HepG2 (cell line): Measurements from ENCODE around the gene ITGB5. TPM values are rescaled to one million over a fixed set of nuclear protein-coding genes. Genes with fewer than 3 reads are reported as not detected.

ENCODE experiments used
- ARNT2 ChIP-seq: sonication (generic); formaldehyde crosslinking; IDR thresholded peaks from 2 replicates; pipeline ENCODE4 v1.8.0; 2022; ENCODE audit warnings: mild to moderate bottlenecking, low read depth, missing genetic modification reagents, moderate library complexity
- FOXA1 ChIP-seq, 2 experiments: fragments of 450-650 bp in 1 of 2; sonication (generic) in 1 of 2; formaldehyde crosslinking in 1 of 2; IDR thresholded peaks; 2 replicates each; pipeline versions ENCODE4 v1.4.0 to v1.6.1; 2016 to 2020; ENCODE audit warnings: missing genetic modification reagents in 1 of 2
- HMG20B ChIP-seq: conservative IDR thresholded peaks from 2 replicates; pipeline ENCODE4 v1.6.1; 2016; ENCODE audit warnings: missing genetic modification reagents, missing compliant biosample characterization
- HOXA3 ChIP-seq: sonication (generic); formaldehyde crosslinking; IDR thresholded peaks from 2 replicates; pipeline ENCODE4 v1.5.0; 2020; ENCODE audit warnings: missing genetic modification reagents
- MED1 ChIP-seq: sonication (generic); formaldehyde crosslinking; IDR thresholded peaks from 2 replicates; pipeline ENCODE4 v1.4.0; 2020; ENCODE audit warnings: missing genetic modification reagents
- MXI1 ChIP-seq: IDR thresholded peaks from 3 replicates; pipeline ENCODE4 v1.6.1; 2012; ENCODE audit warnings: low read depth, low read length, inconsistent platforms, borderline replicate concordance
- MYNN ChIP-seq: sonication (generic); formaldehyde crosslinking; IDR thresholded peaks from 2 replicates; pipeline ENCODE4 v1.4.0; 2020; ENCODE audit warnings: mild to moderate bottlenecking, low read depth, missing genetic modification reagents
- PCBP1 ChIP-seq: fragments of 200-400 bp; formaldehyde crosslinking; IDR thresholded peaks from 2 replicates; pipeline ENCODE4 v1.6.1; 2017; ENCODE audit warnings: mild to moderate bottlenecking, low read depth, low read length, borderline replicate concordance
- SAP130 ChIP-seq: IDR thresholded peaks from 2 replicates; pipeline ENCODE4 v1.6.1; 2016; ENCODE audit warnings: low read depth
- SP4 ChIP-seq: sonication (generic); formaldehyde crosslinking; IDR thresholded peaks from 2 replicates; pipeline ENCODE4 v1.8.1; 2023; ENCODE audit warnings: mild to moderate bottlenecking, missing genetic modification reagents
- TARDBP ChIP-seq: sonication (generic); formaldehyde crosslinking; IDR thresholded peaks from 2 replicates; pipeline ENCODE4 v1.8.0; 2022; ENCODE audit warnings: mild to moderate bottlenecking, missing genetic modification reagents
- TBX2 ChIP-seq: sonication (generic); formaldehyde crosslinking; IDR thresholded peaks from 2 replicates; pipeline ENCODE4 v1.5.0; 2020; ENCODE audit warnings: missing genetic modification reagents, mild to moderate bottlenecking, borderline replicate concordance
- ZBTB8A ChIP-seq: sonication (generic); formaldehyde crosslinking; IDR thresholded peaks from 2 replicates; pipeline ENCODE4 v1.4.0; 2020; ENCODE audit warnings: mild to moderate bottlenecking, low read depth, missing genetic modification reagents, borderline replicate concordance
- ZIK1 ChIP-seq: sonication (generic); formaldehyde crosslinking; IDR thresholded peaks from 2 replicates; pipeline ENCODE4 v1.5.0; 2020; ENCODE audit warnings: mild to moderate bottlenecking, low read depth, missing genetic modification reagents, borderline replicate concordance
- ZNF124 ChIP-seq: sonication (generic); formaldehyde crosslinking; IDR thresholded peaks from 2 replicates; pipeline ENCODE4 v1.4.0; 2020; ENCODE audit warnings: missing genetic modification reagents
- ZNF160 ChIP-seq: sonication (generic); formaldehyde crosslinking; IDR thresholded peaks from 2 replicates; pipeline ENCODE4 v1.8.0; 2022; ENCODE audit warnings: mild to moderate bottlenecking, inconsistent platforms, missing genetic modification reagents
- ZNF296 ChIP-seq: sonication (generic); formaldehyde crosslinking; conservative IDR thresholded peaks from 2 replicates; pipeline ENCODE4 v1.5.0; 2020; ENCODE audit warnings: mild to moderate bottlenecking, missing genetic modification reagents
- ZNF614 ChIP-seq: IDR thresholded peaks from 2 replicates; pipeline ENCODE4 v1.6.1; 2018; ENCODE audit warnings: missing biosample characterization, missing genetic modification reagents, inconsistent platforms, borderline replicate concordance
- ZNF777 ChIP-seq: sonication (generic); formaldehyde crosslinking; IDR thresholded peaks from 2 replicates; pipeline ENCODE4 v1.4.0; 2020; ENCODE audit warnings: missing genetic modification reagents
- ZNF782 ChIP-seq: sonication (generic); formaldehyde crosslinking; IDR thresholded peaks from 2 replicates; pipeline ENCODE4 v1.4.0; 2020; ENCODE audit warnings: missing genetic modification reagents, mild to moderate bottlenecking, borderline replicate concordance
- polyA plus RNA-seq, 8 experiments: library from polyadenylated mRNA; depleted of rRNA in 3 of 8; stranded (reverse) in 7 of 8; unstranded in 1 of 8; fragments of >200 nt; fragmentation: Illumina TruSeq in 4 of 8; extraction: Trizol in 4 of 8; gene quantifications; 2 replicates each; pipeline versions ENCODE4 v1.2.1 to v1.2.3, GENCODE V29; 2011 to 2016; ENCODE audit warnings: low read depth in 4 of 8, missing spikeins in 1 of 8, mixed read lengths in 1 of 8; ENCODE audit not compliant: insufficient read depth in 1 of 8
- total RNA-seq, 5 experiments: library from RNA; depleted of rRNA; stranded (reverse); fragments of >200 nt; fragmentation: Illumina TruSeq; extraction: Trizol; gene quantifications; 2 replicates each; pipeline ENCODE4 v1.2.3, GENCODE V29; 2016; ENCODE audit warnings: low read depth in 1 of 5
- TF ChIP-seq, protein P1 (sequence below): sonication (generic); formaldehyde crosslinking; IDR thresholded peaks from 2 replicates; pipeline ENCODE4 v1.8.0; 2022; ENCODE audit warnings: missing genetic modification reagents, mild to moderate bottlenecking, inconsistent platforms, borderline replicate concordance
- TF ChIP-seq, protein P2 (sequence below): sonication (generic); formaldehyde crosslinking; IDR thresholded peaks from 2 replicates; pipeline ENCODE4 v1.4.0; 2020; ENCODE audit warnings: missing genetic modification reagents
- TF ChIP-seq, protein P3 (sequence below): sonication (generic); formaldehyde crosslinking; IDR thresholded peaks from 2 replicates; pipeline ENCODE4 v1.8.1; 2022; ENCODE audit warnings: mild to moderate bottlenecking, missing genetic modification reagents
- TF ChIP-seq, protein P4 (sequence below), 2 experiments: fragments of 450-650 bp in 1 of 2; sonication (generic) in 1 of 2; formaldehyde crosslinking; IDR thresholded peaks; 2 replicates each; pipeline versions ENCODE4 v1.5.0 to v1.8.0; 2020 to 2022; ENCODE audit warnings: mild to moderate bottlenecking in 1 of 2, missing genetic modification reagents in 1 of 2

ITGB5 gene
- total and polyA plus RNA-seq, 2 of the 13 experiments (the other 11 are each of a cell fraction or from before 2014, with no cell fraction given) = 74.1 to 343 TPM

DNA sequence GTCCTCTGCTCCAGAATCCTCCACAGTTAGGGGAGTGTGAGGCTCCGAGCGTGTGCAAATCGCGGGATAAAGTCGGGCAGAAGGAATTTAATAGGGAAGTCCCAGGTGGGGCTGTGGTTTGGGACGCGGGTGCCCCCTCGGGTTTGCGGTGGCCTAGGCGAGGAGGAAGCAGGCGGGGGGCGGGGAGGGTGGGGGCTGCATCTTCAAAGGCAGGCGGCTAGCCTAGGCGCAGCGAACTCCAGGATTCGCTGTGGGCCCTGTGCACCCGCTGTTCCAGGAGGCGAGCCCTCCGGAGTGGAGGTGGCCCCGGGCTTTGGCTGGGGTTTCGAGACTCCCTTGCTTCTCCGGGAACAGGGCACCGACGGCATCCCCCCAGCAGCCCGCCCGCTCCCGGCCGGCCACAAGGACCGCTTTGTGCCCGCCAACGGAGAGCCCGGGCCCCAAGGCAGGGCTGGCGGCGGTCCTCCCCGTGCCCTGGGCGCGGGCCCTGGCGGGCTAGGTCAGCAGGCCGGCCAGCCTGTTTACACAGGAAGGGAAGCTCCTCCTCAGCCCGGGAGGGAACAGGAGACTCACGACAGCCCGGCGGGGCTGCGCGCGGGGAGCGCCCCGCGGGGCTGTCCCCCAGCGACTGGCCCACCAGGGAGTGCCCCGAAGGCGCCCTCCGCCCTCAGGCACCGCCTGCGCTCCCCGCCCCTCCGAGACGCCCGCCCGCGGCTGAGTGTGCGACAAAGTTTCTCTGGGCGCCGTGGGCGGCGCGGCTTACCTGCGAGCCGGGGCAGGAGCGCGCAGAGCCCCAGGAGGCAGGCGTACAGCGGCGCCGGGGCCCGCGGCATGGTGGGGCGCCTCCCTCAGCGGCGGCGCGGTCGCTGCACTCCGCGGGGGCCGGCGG, 753 bp downstream of the ITGB5 start (continued):
- peak; percentile 44; the same call in 1 of the 2 replicates for TF ChIP-seq TARDBP (CRISPR knock-in tag)
- no peak; the same call in 1 of the 2 replicates for TF ChIP-seq ZIK1
- TF ChIP-seq HOXA3 (CRISPR knock-in tag) = peak; percentile 43; the same call in 1 of the 2 replicates
- peak; percentile 41; the same call in 1 of the 3 replicates for TF ChIP-seq MXI1
- peak; percentile 82 for TF ChIP-seq ZNF777 (CRISPR knock-in tag)
- TF ChIP-seq PCBP1 = peak; percentile 78; the same call in 1 of the 2 replicates
- no peak for TF ChIP-seq FOXA1 (IDR thresholded peaks at IDR 0.05)
- TF ChIP-seq FOXA1 (CRISPR knock-in tag; IDR thresholded peaks at IDR 0.05) = peak; percentile 96
- 0 out of 2 replicates have a peak, but pooled peaks have one; percentile 30 for TF ChIP-seq ZNF296 (CRISPR knock-in tag)
- peak; percentile 5; the same call in 1 of the 2 replicates for TF ChIP-seq ZNF614 (CRISPR knock-in tag)
- peak; percentile 67 for TF ChIP-seq SAP130 (CRISPR knock-in tag)
- TF ChIP-seq TBX2 (CRISPR knock-in tag) = no peak
- TF ChIP-seq ZNF124 (CRISPR knock-in tag) = no peak
- peak; percentile 31; the same call in 1 of the 2 replicates for TF ChIP-seq ZNF160 (CRISPR knock-in tag)
- peak; percentile 47; the same call in 1 of the 2 replicates for TF ChIP-seq ZNF782 (CRISPR knock-in tag)
- peak; percentile 35 for TF ChIP-seq SP4 (CRISPR knock-in tag)
- TF ChIP-seq, protein P1, sequence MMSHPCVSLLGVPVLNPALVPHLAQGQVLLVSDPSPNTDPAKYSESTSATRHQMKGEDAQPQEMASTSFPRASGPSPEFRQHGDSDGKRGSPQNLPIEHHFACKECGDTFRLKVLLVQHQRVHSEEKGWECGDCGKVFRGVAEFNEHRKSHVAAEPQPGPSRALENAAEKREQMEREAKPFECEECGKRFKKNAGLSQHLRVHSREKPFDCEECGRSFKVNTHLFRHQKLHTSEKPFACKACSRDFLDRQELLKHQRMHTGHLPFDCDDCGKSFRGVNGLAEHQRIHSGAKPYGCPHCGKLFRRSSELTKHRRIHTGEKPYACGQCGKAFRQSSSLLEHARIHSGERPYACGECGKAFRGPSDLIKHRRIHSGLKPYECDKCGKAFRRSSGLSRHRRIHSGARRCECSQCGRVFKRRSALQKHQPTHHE (CRISPR knock-in tag) = no peak
- TF ChIP-seq, protein P2, sequence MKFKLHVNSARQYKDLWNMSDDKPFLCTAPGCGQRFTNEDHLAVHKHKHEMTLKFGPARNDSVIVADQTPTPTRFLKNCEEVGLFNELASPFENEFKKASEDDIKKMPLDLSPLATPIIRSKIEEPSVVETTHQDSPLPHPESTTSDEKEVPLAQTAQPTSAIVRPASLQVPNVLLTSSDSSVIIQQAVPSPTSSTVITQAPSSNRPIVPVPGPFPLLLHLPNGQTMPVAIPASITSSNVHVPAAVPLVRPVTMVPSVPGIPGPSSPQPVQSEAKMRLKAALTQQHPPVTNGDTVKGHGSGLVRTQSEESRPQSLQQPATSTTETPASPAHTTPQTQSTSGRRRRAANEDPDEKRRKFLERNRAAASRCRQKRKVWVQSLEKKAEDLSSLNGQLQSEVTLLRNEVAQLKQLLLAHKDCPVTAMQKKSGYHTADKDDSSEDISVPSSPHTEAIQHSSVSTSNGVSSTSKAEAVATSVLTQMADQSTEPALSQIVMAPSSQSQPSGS (CRISPR knock-in tag) = 0 out of 2 replicates have a peak, but pooled peaks have one; percentile 31
- 0 out of 2 replicates have a peak, but pooled peaks have one; percentile 18 for TF ChIP-seq HMG20B (CRISPR knock-in tag)
- TF ChIP-seq ARNT2 = 0 out of 2 replicates have a peak, but pooled peaks have one; percentile 54
- no peak for TF ChIP-seq MYNN
- peak; percentile 84; the same call in 1 of the 2 replicates for TF ChIP-seq ZBTB8A (CRISPR knock-in tag)
- TF ChIP-seq MED1 (CRISPR knock-in tag) = peak; percentile 71
- TF ChIP-seq, protein P3, sequence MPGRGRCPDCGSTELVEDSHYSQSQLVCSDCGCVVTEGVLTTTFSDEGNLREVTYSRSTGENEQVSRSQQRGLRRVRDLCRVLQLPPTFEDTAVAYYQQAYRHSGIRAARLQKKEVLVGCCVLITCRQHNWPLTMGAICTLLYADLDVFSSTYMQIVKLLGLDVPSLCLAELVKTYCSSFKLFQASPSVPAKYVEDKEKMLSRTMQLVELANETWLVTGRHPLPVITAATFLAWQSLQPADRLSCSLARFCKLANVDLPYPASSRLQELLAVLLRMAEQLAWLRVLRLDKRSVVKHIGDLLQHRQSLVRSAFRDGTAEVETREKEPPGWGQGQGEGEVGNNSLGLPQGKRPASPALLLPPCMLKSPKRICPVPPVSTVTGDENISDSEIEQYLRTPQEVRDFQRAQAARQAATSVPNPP (CRISPR knock-in tag) = 0 out of 2 replicates have a peak, but pooled peaks have one; percentile 32
- TF ChIP-seq, protein P4, sequence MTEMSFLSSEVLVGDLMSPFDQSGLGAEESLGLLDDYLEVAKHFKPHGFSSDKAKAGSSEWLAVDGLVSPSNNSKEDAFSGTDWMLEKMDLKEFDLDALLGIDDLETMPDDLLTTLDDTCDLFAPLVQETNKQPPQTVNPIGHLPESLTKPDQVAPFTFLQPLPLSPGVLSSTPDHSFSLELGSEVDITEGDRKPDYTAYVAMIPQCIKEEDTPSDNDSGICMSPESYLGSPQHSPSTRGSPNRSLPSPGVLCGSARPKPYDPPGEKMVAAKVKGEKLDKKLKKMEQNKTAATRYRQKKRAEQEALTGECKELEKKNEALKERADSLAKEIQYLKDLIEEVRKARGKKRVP (CRISPR knock-in tag; IDR thresholded peaks at IDR 0.05) = peak in 1 of 2 experiments; percentile 52; a peak in 2 of 4 replicates
